SKM-1 treated with dmso at 0.1 percent for 144 hours (cell line): ENCODE results near the gene FLT3LG.

Experiments used
- DNase-seq: peaks from one replicate; lab custom pipeline; 2025; ENCODE audit not compliant: unreplicated experiment; lab: John Stamatoyannopoulos, UW

The FLT3LG gene

DNA sequence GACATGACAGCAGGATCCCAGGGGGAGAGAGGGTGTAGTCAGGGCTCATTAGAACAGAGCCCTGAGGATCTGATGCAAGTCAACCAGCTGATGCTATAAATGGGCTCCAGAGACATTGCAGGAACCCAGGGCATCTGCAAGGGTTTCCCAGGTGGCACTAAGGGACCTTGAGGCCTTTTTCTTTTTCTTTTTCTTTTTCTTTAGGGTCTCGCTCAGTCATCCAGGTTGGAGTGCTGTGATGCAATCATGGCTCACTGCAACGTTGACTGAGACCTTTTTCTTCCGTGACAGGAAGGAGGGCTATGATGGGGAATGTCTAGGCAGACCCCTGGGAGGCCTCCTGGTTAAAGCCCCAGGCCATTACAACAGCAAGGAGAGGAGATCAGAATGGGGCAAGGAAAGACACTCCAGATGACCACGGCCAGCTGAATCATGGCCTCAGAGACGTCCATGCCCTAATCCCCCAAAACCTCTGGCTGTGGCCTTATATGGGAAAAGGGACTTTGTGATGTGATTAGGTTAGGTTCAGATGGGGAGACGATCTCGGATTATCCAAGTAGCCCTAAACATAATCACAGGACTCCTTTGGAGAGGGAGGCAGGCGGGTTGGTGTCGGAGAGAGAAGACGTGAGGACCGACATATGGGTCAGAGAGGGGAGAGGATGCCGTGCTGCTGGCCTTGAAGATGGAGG, 33.9 kb downstream of the FLT3LG start:
- no peak for DNase-seq

DNA sequence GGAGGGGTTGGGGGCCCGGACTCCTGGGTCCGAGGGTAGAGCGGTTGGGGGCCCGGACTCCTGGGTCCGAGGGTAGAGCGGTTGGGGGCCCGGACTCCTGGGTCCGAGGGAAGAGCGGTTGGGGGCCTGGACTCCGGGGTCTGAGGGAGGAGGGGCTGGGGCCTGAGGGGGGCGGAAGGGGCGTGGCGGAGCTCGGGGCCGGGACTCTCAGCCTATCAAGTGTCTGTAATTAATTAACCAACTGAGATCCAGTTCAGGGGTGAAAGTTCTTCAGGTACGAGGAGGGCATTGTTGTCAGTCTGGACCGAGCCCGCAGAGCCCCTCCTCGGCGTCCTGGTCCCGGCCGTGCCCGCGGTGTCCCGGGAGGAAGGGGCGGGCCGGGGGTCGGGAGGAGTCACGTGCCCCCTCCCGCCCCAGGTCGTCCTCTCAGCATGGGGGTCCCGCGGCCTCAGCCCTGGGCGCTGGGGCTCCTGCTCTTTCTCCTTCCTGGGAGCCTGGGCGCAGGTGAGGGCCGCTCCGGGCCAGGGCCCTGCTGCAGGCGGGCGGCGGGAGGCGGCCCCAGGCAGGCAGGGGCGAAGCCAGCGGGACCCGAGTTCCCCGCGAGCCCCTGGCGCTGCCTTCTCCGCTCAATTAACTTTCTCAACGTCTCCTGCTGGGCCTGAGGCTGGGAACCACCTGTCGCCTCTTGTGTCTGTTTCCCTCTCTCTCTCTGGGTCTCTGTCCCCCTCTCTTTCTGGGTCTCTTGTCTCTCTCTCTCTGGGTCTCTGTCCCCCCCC, 39.1 kb downstream of the FLT3LG start:
- DNase-seq, result no peak

- DNase-seq, result no peak
These were observed 39.7 kb downstream of the FLT3LG start for GRCh38 chr19:49513746-49514118.

GRCh38 chr19:49514151-49514550, 40.1 kb downstream of the FLT3LG start:
- DNase-seq, result no peak

- peak; percentile 85 for DNase-seq
These were observed 41.8 kb downstream of the FLT3LG start for GRCh38 chr19:49515767-49516166.

DNA sequence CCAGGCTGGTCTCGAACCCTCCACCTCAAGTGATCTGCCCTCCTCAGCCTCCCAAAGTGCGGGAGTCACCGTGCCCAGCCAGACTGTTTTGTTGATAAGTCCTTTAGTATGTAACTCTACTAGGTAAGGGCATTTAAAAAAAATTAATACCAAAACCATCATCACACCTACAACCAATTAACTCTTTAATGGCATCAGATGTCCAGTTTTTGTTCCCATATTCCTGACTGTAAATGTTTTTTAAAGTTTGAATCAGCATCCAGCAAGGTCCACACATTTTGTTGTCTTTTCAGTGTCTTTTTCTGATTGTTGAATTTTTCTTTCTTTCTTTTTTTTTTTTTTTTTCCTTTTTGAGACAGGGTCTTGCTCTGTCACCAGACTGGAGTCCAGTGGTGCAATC, 44.0 kb downstream of the FLT3LG start:
- no peak for DNase-seq

GRCh38 chr19:49520705-49521319, 46.8 kb downstream of the FLT3LG start:
- no peak for DNase-seq

DNA sequence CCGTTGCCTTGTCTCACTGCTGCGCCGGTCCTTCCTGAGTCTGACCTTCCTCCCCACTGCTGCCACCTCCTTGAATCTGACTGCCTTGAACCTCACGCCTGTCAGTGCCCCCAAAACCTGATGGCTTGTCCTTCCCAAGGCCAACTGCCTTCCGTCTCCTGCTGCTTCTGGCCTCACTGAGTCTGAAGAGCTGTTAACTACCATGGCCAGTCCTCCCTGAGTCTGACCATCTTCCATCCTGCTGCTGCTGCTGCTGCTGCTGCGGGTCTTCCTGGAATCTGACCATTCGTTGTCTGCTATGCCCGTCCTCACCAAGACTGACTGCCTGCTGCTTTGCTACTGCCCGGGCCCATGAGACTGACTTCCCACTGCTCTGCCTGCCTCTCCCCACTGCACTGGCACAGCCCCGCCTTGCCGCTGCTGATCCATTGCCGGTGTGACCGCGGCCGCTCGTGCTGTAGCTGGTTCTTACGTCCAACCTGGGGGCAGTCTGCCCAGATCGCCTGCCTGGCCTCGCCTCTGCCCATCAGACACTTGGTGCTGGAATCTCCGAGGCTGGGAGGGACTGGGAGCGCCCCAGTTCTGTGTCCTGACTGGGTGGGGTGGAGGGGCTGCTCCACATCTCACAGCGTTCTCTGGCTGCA, 50.9 kb downstream of the FLT3LG start:
- no peak for DNase-seq

GRCh38 chr19:49528211-49528771, 54.3 kb downstream of the FLT3LG start:
- no peak for DNase-seq

GRCh38 chr19:49530708-49531107, 56.7 kb downstream of the FLT3LG start:
- DNase-seq, result no peak

- no peak for DNase-seq
These were observed 59.8 kb downstream of the FLT3LG start for GRCh38 chr19:49533551-49534488.

GRCh38 chr19:49534632-49535385, 60.8 kb downstream of the FLT3LG start:
- no peak for DNase-seq
